Measurements from ENCODE around the gene IFNA10. TPM values are rescaled to one million over a fixed set of nuclear protein-coding genes. Genes with fewer than 3 reads are reported as not detected.

The IFNA10 gene
- not detected in 2 replicates for total RNA-seq

GRCh38 chr9:21207043-21207442, at the start of gene IFNA10:
IFNA10 (minus strand) TSS chr9:21207143; CDS start chr9:21207097, 46 bp downstream.

DNA sequence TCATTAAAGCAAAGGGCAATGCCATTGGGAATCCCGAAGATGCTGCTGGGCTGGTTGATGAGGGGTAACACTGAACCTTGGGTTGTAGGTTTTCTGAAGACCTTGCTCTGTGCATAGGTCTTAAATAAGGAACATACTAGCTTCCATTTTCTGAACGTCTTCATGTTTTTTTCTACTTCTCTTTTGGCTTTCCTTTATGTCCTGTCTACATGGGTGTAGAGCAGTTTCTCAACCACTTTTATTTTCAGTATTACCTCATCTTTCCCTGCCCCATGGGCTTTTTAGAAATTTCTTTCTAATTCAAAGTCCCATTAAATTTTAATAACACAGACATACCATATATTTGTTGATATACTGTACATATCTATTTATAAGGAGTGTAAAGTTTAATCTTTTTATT, 33.0 kb upstream of the IFNA10 start, which contains the start of gene IFNA14:
TSS of gene IFNA14 (minus strand) at position 95 of the 400 bp plus-strand sequence. CDS start at position 25, 70 bp downstream.

DNA sequence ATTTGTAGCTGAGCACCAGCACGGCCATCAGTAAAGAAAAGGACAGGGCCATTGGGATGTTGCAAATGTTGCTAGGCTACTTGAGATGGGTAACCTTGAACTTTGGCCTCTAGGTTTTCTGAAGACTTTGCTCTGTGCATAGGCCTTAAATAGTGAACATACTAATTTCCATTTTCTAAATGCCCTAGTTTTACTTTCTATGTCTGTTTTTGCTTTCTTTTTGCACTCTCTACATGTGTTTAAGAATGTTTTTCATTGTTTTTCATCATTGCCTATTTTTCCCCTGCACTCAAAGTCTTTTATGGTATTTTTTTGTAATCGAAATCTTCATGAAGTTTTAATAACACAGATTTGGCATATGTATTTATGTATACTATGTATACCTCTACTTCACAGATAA, 21.2 kb upstream of the IFNA10 start, which contains the start of gene IFNA17:
TSS of gene IFNA17 (minus strand) at position 101 of the 400 bp plus-strand sequence. CDS start at position 52, 49 bp downstream.

GRCh38 chr9:21217211-21217610, 10.3 kb upstream of the IFNA10 start, which contains the start of gene IFNA16:
IFNA16 (minus strand) TSS chr9:21217311; CDS start chr9:21217305, 6 bp downstream.

DNA sequence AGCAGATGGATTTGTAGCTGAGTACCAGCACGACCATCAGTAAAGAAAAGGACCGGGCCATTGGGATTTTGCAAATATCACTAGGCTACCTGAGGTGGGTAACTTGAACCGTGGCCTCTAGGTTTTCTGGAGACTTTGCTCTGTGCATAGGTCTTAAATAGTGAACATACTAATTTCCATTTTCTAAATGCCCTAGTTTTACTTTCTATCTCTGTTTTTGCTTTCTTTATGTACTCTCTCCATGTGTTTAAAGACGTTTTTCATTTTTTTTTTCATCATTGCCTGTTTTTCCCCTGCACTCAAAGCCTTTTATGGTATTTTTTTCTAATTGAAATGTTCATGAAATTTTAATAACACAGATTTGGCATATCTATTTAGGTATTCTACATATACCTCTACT, 4.8 kb downstream of the IFNA10 start, which contains the start of gene IFNA7:
TSS of gene IFNA7 (minus strand) at position 101 of the 400 bp plus-strand sequence. CDS start at position 61, 40 bp downstream.

DNA sequence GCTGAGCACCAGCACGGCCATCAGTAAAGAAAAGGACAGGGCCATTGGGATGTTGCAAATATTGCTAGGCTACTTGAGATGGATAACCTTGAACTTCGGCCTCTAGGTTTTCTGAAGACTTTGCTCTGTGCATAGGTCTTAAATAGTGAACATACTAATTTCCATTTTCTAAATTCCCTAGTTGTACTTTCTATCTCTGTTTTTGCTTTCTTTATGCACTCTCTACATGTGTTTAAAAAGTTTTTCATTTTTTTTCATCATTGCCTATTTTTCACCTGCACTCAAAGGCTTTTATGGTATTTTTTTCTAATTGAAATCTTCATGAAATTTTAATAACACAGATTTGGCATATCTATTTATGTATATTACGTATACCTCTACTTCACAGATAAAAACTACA, 19.5 kb downstream of the IFNA10 start, which contains the start of gene IFNA4:
TSS of gene IFNA4 (minus strand) at position 101 of the 400 bp plus-strand sequence. CDS start at position 45, 56 bp downstream.

DNA sequence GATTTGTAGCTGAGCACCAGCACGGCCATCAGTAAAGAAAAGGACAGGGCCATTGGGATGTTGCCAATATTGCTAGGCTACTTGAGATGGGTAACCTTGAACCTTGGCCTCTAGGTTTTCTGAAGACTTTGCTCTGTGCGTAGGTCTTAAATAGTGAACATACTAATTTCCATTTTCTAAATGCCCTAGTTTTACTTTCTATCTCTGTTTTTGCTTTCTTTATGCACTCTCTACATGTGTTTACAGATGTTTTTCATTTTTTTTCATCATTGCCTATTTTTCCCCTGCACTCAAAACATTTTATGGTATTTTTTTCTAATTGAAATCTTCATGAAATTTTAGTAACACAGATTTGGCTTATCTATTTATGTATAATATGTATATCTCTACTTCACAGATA, 40.4 kb downstream of the IFNA10 start, which contains the start of gene IFNA21:
TSS of gene IFNA21 (minus strand) at position 101 of the 400 bp plus-strand sequence. CDS start at position 53, 48 bp downstream.

Other genes with a start within 250 kb of the IFNA10 start
- 4.9 and 7.4 TPM in 2 replicates for gene HACD4, start 175.5 kb downstream of the IFNA10 start, total RNA-seq
- not detected in 2 replicates for gene IFNB1, start 129.2 kb downstream of the IFNA10 start, total RNA-seq
- gene IFNW1, start 65.3 kb downstream of the IFNA10 start, total RNA-seq = 0.09 TPM in 1 of 2 replicates, not detected in the other
- gene IFNA21, start 40.5 kb downstream of the IFNA10 start, total RNA-seq = not detected in 2 replicates
- gene IFNA4, start 19.6 kb downstream of the IFNA10 start, total RNA-seq = not detected in 2 replicates
- not detected in 2 replicates for gene IFNA7, start 4.9 kb downstream of the IFNA10 start, total RNA-seq
- not detected in 2 replicates for gene IFNA16, start 10.2 kb upstream of the IFNA10 start, total RNA-seq
- gene IFNA17, start 21.1 kb upstream of the IFNA10 start, total RNA-seq = not detected in 2 replicates
- not detected in 2 replicates for gene IFNA14, start 32.9 kb upstream of the IFNA10 start, total RNA-seq
- gene IFNA5, start 98.2 kb upstream of the IFNA10 start, total RNA-seq = 0.09 and 0.16 TPM in 2 replicates
- 28.8 and 35.0 TPM in 2 replicates for gene KLHL9, start 128.3 kb upstream of the IFNA10 start, total RNA-seq
- gene IFNA6, start 143.7 kb upstream of the IFNA10 start, total RNA-seq = not detected in 2 replicates
- not detected in 2 replicates for gene IFNA13, start 160.9 kb upstream of the IFNA10 start, total RNA-seq
- gene IFNA2, start 178.3 kb upstream of the IFNA10 start, total RNA-seq = not detected in 2 replicates
- not detected in 2 replicates for gene IFNA8, start 202.0 kb upstream of the IFNA10 start, total RNA-seq
- not detected in 2 replicates for gene IFNA1, start 233.3 kb upstream of the IFNA10 start, total RNA-seq